ENCODE measurements around the gene RACK1.

DNA sequence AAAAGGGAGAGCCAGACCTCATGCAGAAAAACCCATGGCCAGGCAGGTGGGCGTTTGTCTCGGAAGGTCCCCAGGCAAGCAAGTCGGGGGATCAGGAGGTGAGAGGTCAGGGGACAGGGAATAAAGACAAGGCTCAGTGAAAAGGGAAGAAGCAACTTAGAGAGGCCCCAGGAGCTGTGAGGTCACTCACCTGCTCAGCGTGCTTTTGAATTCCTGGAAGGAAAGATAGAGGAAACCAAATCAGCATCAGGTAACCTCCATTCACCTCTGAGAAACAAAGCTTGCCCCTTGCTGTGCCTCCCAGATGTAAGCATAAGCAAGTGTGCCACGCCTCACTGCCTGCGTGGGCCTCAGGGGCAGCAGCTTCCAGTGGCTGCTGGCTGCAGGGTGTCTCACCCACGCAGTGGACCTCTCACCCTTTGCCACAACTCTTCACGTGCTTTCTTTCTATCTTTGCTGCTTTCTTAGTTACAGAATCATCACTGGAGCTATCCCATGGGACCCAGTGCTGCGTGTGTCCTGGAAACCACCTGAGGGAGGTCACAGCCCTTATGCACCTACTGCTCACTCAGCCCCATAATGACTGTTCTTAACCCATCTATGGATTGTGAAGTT lies 44.7 kb downstream of the RACK1 start:
- TF ChIP-seq EZH2 (IDR thresholded peaks at IDR 0.05; ENCODE audit: insufficient read depth, low read length) (no peak), CTCF (IDR thresholded peaks at IDR 0.05; ENCODE audit: insufficient read depth, low read depth, low read length) (no peak)

All from astrocyte (in vitro differentiated cells and primary cell).